HepG2 (cell line): ENCODE data around the gene RRAD. TPM values are rescaled to one million over a fixed set of nuclear protein-coding genes. Genes with fewer than 3 reads are reported as not detected.

ENCODE experiments used
- ADNP ChIP-seq: sonication (generic); formaldehyde crosslinking; IDR thresholded peaks from 2 replicates; pipeline ENCODE4 v1.4.0; 2020; ENCODE audit warnings: missing genetic modification reagents
- AHR ChIP-seq: IDR thresholded peaks from 2 replicates; pipeline ENCODE4 v1.6.1; 2018; ENCODE audit warnings: missing genetic modification reagents, missing compliant biosample characterization
- GTF2F1 ChIP-seq: fragments of 150-350 bp; IDR thresholded peaks from 2 replicates; pipeline ENCODE4 v1.6.1; 2014; ENCODE audit warnings: low read length
- HBP1 ChIP-seq: IDR thresholded peaks from 2 replicates; pipeline ENCODE4 v1.6.1; 2016; ENCODE audit warnings: low read depth, control low read depth
- HNF4G ChIP-seq, 2 experiments: sonication (generic) in 1 of 2; formaldehyde crosslinking in 1 of 2; IDR thresholded peaks; 2 replicates each; pipeline versions ENCODE4 v1.4.0 to v1.6.1; 2011 to 2020; ENCODE audit warnings: borderline replicate concordance in 2 of 2, low read depth in 2 of 2, mild to moderate bottlenecking in 2 of 2, low read length in 1 of 2, missing genetic modification reagents in 1 of 2, moderate library complexity in 1 of 2
- KLF15 ChIP-seq: sonication (generic); formaldehyde crosslinking; IDR thresholded peaks from 2 replicates; pipeline ENCODE4 v1.8.1; 2023; ENCODE audit warnings: borderline replicate concordance, mild to moderate bottlenecking, inconsistent platforms, missing genetic modification reagents, mixed read lengths
- MBNL3 ChIP-seq: fragments of 250-450 bp; sonication (Bioruptor Pico); conservative IDR thresholded peaks from 2 replicates; pipeline ENCODE4 v1.8.0; 2022; ENCODE audit warnings: mild to moderate bottlenecking, inconsistent platforms
- MIER3 ChIP-seq: IDR thresholded peaks from 2 replicates; pipeline ENCODE4 v1.6.1; 2016; ENCODE audit warnings: missing compliant biosample characterization, borderline replicate concordance
- NFKBIZ ChIP-seq: IDR thresholded peaks from 2 replicates; pipeline ENCODE4 v1.6.1; 2018; ENCODE audit warnings: missing genetic modification reagents, missing compliant biosample characterization
- POLR2G ChIP-seq: fragments of 200-400 bp; formaldehyde crosslinking; IDR thresholded peaks from 2 replicates; pipeline ENCODE4 v1.6.1; 2018; ENCODE audit warnings: mild to moderate bottlenecking, low read depth, low read length, moderate library complexity
- SPEN ChIP-seq: sonication (generic); formaldehyde crosslinking; IDR thresholded peaks from 2 replicates; pipeline ENCODE4 v1.5.1; 2020; ENCODE audit warnings: low read depth, mild to moderate bottlenecking, missing genetic modification reagents
- THAP9 ChIP-seq: sonication (generic); formaldehyde crosslinking; IDR thresholded peaks from 2 replicates; pipeline ENCODE4; 2020; ENCODE audit warnings: missing genetic modification reagents, mild to moderate bottlenecking, borderline replicate concordance
- ZFP82 ChIP-seq: sonication (generic); formaldehyde crosslinking; IDR thresholded peaks from 2 replicates; pipeline ENCODE4 v1.5.1; 2020; ENCODE audit warnings: mild to moderate bottlenecking, missing genetic modification reagents, borderline replicate concordance
- ZNF121 ChIP-seq: sonication (generic); formaldehyde crosslinking; IDR thresholded peaks from 2 replicates; pipeline ENCODE4 v1.5.0; 2020; ENCODE audit warnings: mild to moderate bottlenecking, missing genetic modification reagents
- ZNF513 ChIP-seq: sonication (generic); formaldehyde crosslinking; conservative IDR thresholded peaks from 2 replicates; pipeline ENCODE4 v1.5.0; 2020; ENCODE audit warnings: missing genetic modification reagents
- ZNF562 ChIP-seq: sonication (generic); formaldehyde crosslinking; IDR thresholded peaks from 2 replicates; pipeline ENCODE4 v1.8.0; 2022; ENCODE audit warnings: missing genetic modification reagents, borderline replicate concordance
- ZNF670 ChIP-seq: sonication (generic); formaldehyde crosslinking; IDR thresholded peaks from 2 replicates; pipeline ENCODE4 v1.8.0; 2022; ENCODE audit warnings: mild to moderate bottlenecking, missing genetic modification reagents, borderline replicate concordance
- ZNF770 ChIP-seq: sonication (generic); formaldehyde crosslinking; IDR thresholded peaks from 2 replicates; pipeline ENCODE4 v1.5.0; 2020; ENCODE audit warnings: mild to moderate bottlenecking, missing genetic modification reagents
- polyA plus RNA-seq, 8 experiments: library from polyadenylated mRNA; depleted of rRNA in 3 of 8; stranded (reverse) in 7 of 8; unstranded in 1 of 8; fragments of >200 nt; fragmentation: Illumina TruSeq in 4 of 8; extraction: Trizol in 4 of 8; gene quantifications; 2 replicates each; pipeline versions ENCODE4 v1.2.1 to v1.2.3, GENCODE V29; 2011 to 2016; ENCODE audit warnings: low read depth in 4 of 8, missing spikeins in 1 of 8, mixed read lengths in 1 of 8; ENCODE audit not compliant: insufficient read depth in 1 of 8
- total RNA-seq, 5 experiments: library from RNA; depleted of rRNA; stranded (reverse); fragments of >200 nt; fragmentation: Illumina TruSeq; extraction: Trizol; gene quantifications; 2 replicates each; pipeline ENCODE4 v1.2.3, GENCODE V29; 2016; ENCODE audit warnings: low read depth in 1 of 5

The RRAD gene
- total and polyA plus RNA-seq, 2 of the 13 experiments (the other 11 are each of a cell fraction or from before 2014, with no cell fraction given), result 0.80 to 1.1 TPM

- TF ChIP-seq HBP1 (no peak), ZNF513 (CRISPR knock-in tag) (no peak), AHR (CRISPR knock-in tag) (peak; percentile 60; the same call in 1 of the 2 replicates), SPEN (CRISPR knock-in tag) (peak; percentile 79), MIER3 (peak; percentile 84; the same call in 1 of the 2 replicates), MBNL3 (CRISPR knock-in tag) (no peak), NFKBIZ (CRISPR knock-in tag) (no peak), ZNF670 (CRISPR knock-in tag) (no peak), POLR2G (peak; percentile 67), ZNF562 (CRISPR knock-in tag) (no peak), ZNF121 (CRISPR knock-in tag) (no peak), ZFP82 (CRISPR knock-in tag) (no peak), HNF4G (IDR thresholded peaks at IDR 0.05; ENCODE audit: borderline replicate concordance, low read depth, low read length) (no peak), HNF4G (CRISPR knock-in tag; IDR thresholded peaks at IDR 0.05; ENCODE audit: borderline replicate concordance, low read depth) (no peak), ZNF770 (CRISPR knock-in tag) (peak; percentile 56; the same call in 1 of the 2 replicates), KLF15 (CRISPR knock-in tag) (no peak), GTF2F1 (no peak), ADNP (CRISPR knock-in tag) (peak; percentile 34; the same call in 1 of the 2 replicates), THAP9 (peak; percentile 51; the same call in 1 of the 2 replicates)
These were observed 35.9 kb upstream of the RRAD start, which contains the start of gene CES3 (continued) for GRCh38 chr16:66961065-66961744.
